ENCODE data around the gene C5orf52. TPM values are rescaled to one million over a fixed set of nuclear protein-coding genes. Genes with fewer than 3 reads are reported as not detected.
"Not testable (repeated sequence)": the region's sequence is repeated elsewhere in the genome, so short reads cannot be mapped to it uniquely, and the experiment has no call there.

C5orf52 gene
- total RNA-seq, 1 donor from 2014 or later, result 0.42 TPM

GRCh38 chr5:157719245-157719644 lies 47.9 kb downstream of the C5orf52 start:
- peaks cover 5% of the 10 kb centered on the region for H3K9me3 Mint-ChIP-seq
- peaks cover 38% of the 10 kb centered on the region for H3K4me1 Mint-ChIP-seq
- DNase-seq, result no peak
- peaks cover 3% of the 10 kb centered on the region for H3K36me3 Mint-ChIP-seq (ENCODE audit: low read depth)
- intact Hi-C loops (cut with micrococcal nuclease), result loop anchor here (2.0 to 5.0 kb wide), 4 partner anchors 147 to 377 kb away; no protein-coding TSS in a partner anchor
- peaks cover 2% of the 10 kb centered on the region for H3K27me3 Mint-ChIP-seq
- no peak overlapping the region for H3K4me3 Mint-ChIP-seq
- no peak overlapping the region for H3K27ac Mint-ChIP-seq

- no peak overlapping the region for H3K4me3 Mint-ChIP-seq
- H3K36me3 Mint-ChIP-seq (ENCODE audit: low read depth), result peaks cover 3% of the 10 kb centered on the region
- DNase-seq, result no peak
- intact Hi-C loops (cut with micrococcal nuclease), result no loop called here
- peaks cover 31% of the 10 kb centered on the region for H3K4me1 Mint-ChIP-seq
- H3K9me3 Mint-ChIP-seq, result peaks cover 14% of the 10 kb centered on the region
- no peak overlapping the region for H3K27ac Mint-ChIP-seq
- H3K27me3 Mint-ChIP-seq, result peaks cover 2% of the 10 kb centered on the region
Measured at GRCh38 chr5:157721159-157721558, 49.8 kb downstream of the C5orf52 start.

- H3K36me3 Mint-ChIP-seq (ENCODE audit: low read depth); H3K4me3 Mint-ChIP-seq; H3K27ac Mint-ChIP-seq; H3K27me3 Mint-ChIP-seq; DNase-seq; intact Hi-C loops (cut with micrococcal nuclease): not testable (repeated sequence)
- peaks cover 19% of the 10 kb centered on the region for H3K9me3 Mint-ChIP-seq
- H3K4me1 Mint-ChIP-seq, result peaks cover 21% of the 10 kb centered on the region
Measured at GRCh38 chr5:157722895-157723294, 51.6 kb downstream of the C5orf52 start.

DNA sequence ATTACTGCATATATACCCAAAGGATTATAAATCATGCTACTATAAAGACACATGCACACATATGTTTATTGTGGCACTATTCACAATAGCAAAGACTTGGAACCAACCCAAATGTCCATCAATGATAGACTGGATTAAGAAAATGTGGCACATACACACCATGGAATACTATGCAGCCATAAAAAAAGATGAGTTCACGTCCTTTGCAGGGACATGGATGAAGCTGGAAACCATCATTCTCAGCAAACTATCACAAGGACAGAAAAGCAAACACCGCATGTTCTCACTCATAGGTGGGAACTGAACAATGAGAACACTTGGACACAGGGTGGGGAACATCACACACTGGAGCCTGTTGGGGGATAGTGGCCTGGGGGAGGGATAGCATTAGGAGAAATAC lies 55.3 kb downstream of the C5orf52 start:
- Mint-ChIP-seq H3K9me3 (peaks cover 19% of the 10 kb centered on the region), H3K4me1 (peaks cover 23% of the 10 kb centered on the region)
- H3K27ac Mint-ChIP-seq; intact Hi-C loops (cut with micrococcal nuclease); H3K36me3 Mint-ChIP-seq (ENCODE audit: low read depth); H3K27me3 Mint-ChIP-seq; DNase-seq; H3K4me3 Mint-ChIP-seq: not testable (repeated sequence)

- H3K27ac Mint-ChIP-seq; DNase-seq; H3K27me3 Mint-ChIP-seq; H3K4me3 Mint-ChIP-seq; intact Hi-C loops (cut with micrococcal nuclease); H3K36me3 Mint-ChIP-seq (ENCODE audit: low read depth): not testable (repeated sequence)
- peaks cover 29% of the 10 kb centered on the region for H3K4me1 Mint-ChIP-seq
- H3K9me3 Mint-ChIP-seq, result peaks cover 14% of the 10 kb centered on the region
Measured at GRCh38 chr5:157727858-157728257, 56.5 kb downstream of the C5orf52 start.

Other genes with a start within 250 kb of the C5orf52 start
- gene NIPAL4, start 211.3 kb upstream of the C5orf52 start, total RNA-seq, result 2.2 and 2.7 TPM in 2 replicates
- 232 TPM in 2 replicates for gene ADAM19, start 95.8 kb upstream of the C5orf52 start, total RNA-seq
- gene SOX30, start 19.1 kb upstream of the C5orf52 start, total RNA-seq, result 0.19 TPM in 1 of 2 replicates, not detected in the other
- gene THG1L, start 59.9 kb downstream of the C5orf52 start, total RNA-seq, result 25.0 and 26.7 TPM in 2 replicates
- 8.6 and 9.2 TPM in 2 replicates for gene LSM11, start 72.2 kb downstream of the C5orf52 start, total RNA-seq
- gene CLINT1, start 187.6 kb downstream of the C5orf52 start, total RNA-seq, result 91.9 and 92.1 TPM in 2 replicates